ENCODE measurements around the gene TPMT.

Gene TPMT

GRCh38 chr6:18122128-18123093, 32.5 kb downstream of the TPMT start, which contains the start of gene NHLRC1:
TSS of gene NHLRC1 (minus strand) at chr6:18122677. CDS start at chr6:18122606, 71 bp downstream.
- H3K23ac ChIP-seq (ENCODE audit: low read length): no peak within 1 kb of the TSS
- H3K4me2 ChIP-seq (ENCODE audit: low read length): peak within 1 kb of the TSS; percentile 59
- no peak within 1 kb of the TSS for H2AK5ac ChIP-seq (ENCODE audit: low read length)
- peak; percentile 90 for DNase-seq
- no peak within 1 kb of the TSS for H3K18ac ChIP-seq (ENCODE audit: low read length)
- no peak within 1 kb of the TSS for H4K8ac ChIP-seq (ENCODE audit: low read depth, low read length)
- no peak within 1 kb of the TSS for H2BK120ac ChIP-seq (ENCODE audit: low read depth, low read length)
- no peak within 1 kb of the TSS for H4K5ac ChIP-seq (ENCODE audit: low read length)
- H3K36me3 ChIP-seq (ENCODE audit: control insufficient read depth, insufficient read depth, low read length): no peaks in the 10 kb centered on the region
- no peaks in the 10 kb centered on the region for H3K27me3 ChIP-seq (ENCODE audit: insufficient read depth, low read length, poor library complexity)
- WGBS (ENCODE audit: extremely low coverage, insufficient coverage, low lambda C conversion rate): no CpG with 5 or more reads among the region's 82 CpGs
- peaks cover 2% of the 10 kb centered on the region for H3K4me1 ChIP-seq (ENCODE audit: control insufficient read depth, low read depth, low read length)
- H3K4ac ChIP-seq (ENCODE audit: low read depth, low read length): no peak within 1 kb of the TSS
- no peaks in the 10 kb centered on the region for H3K79me2 ChIP-seq (ENCODE audit: control insufficient read depth, insufficient read depth, low read length)
- peak within 1 kb of the TSS; percentile 75 for H3K9ac ChIP-seq (ENCODE audit: low read length)
- H3K27ac ChIP-seq (ENCODE audit: low read depth, low read length): no peak within 1 kb of the TSS
- H2BK5ac ChIP-seq (ENCODE audit: low read length): no peak within 1 kb of the TSS
- no peaks in the 10 kb centered on the region for H3K79me1 ChIP-seq (ENCODE audit: low read length)
- H2BK15ac ChIP-seq (replicated peaks; ENCODE audit: low read depth): no peak within 1 kb of the TSS
- H3K56ac ChIP-seq (ENCODE audit: low read length): peak within 1 kb of the TSS; percentile 92
- peak within 1 kb of the TSS; percentile 29 for H3K4me3 ChIP-seq (ENCODE audit: low read length)

- H4K8ac ChIP-seq (ENCODE audit: low read depth, low read length): no peak overlapping the region
- no peaks in the 10 kb centered on the region for H3K27me3 ChIP-seq (ENCODE audit: insufficient read depth, low read length, poor library complexity)
- DNase-seq: peak; percentile 61
- no peak overlapping the region for H2BK15ac ChIP-seq (replicated peaks; ENCODE audit: low read depth)
- no peak overlapping the region for H4K5ac ChIP-seq (ENCODE audit: low read length)
- no peak overlapping the region for H3K4me3 ChIP-seq (ENCODE audit: low read length)
- H3K79me2 ChIP-seq (ENCODE audit: control insufficient read depth, insufficient read depth, low read length): no peaks in the 10 kb centered on the region
- H3K36me3 ChIP-seq (ENCODE audit: control insufficient read depth, insufficient read depth, low read length): no peaks in the 10 kb centered on the region
- no peak overlapping the region for H3K4ac ChIP-seq (ENCODE audit: low read depth, low read length)
- no peak overlapping the region for H2BK5ac ChIP-seq (ENCODE audit: low read length)
- no CpG with 5 or more reads among the region's 19 CpGs for WGBS (ENCODE audit: extremely low coverage, insufficient coverage, low lambda C conversion rate)
- H3K4me1 ChIP-seq (ENCODE audit: control insufficient read depth, low read depth, low read length): peaks cover 2% of the 10 kb centered on the region
- H3K18ac ChIP-seq (ENCODE audit: low read length): no peak overlapping the region
- H2BK120ac ChIP-seq (ENCODE audit: low read depth, low read length): no peak overlapping the region
- H2AK5ac ChIP-seq (ENCODE audit: low read length): no peak overlapping the region
- H3K4me2 ChIP-seq (ENCODE audit: low read length): no peak overlapping the region
- H3K27ac ChIP-seq (ENCODE audit: low read depth, low read length): no peak overlapping the region
- H3K9ac ChIP-seq (ENCODE audit: low read length): no peak overlapping the region
- no peak overlapping the region for H3K56ac ChIP-seq (ENCODE audit: low read length)
- H3K23ac ChIP-seq (ENCODE audit: low read length): no peak overlapping the region
- no peaks in the 10 kb centered on the region for H3K79me1 ChIP-seq (ENCODE audit: low read length)
Measured at GRCh38 chr6:18121580-18122127, 33.2 kb downstream of the TPMT start.

- Histone ChIP-seq H3K18ac (ENCODE audit: low read length) (no peak overlapping the region), H4K5ac (ENCODE audit: low read length) (no peak overlapping the region), H3K27ac (ENCODE audit: low read depth, low read length) (no peak overlapping the region), H2AK5ac (ENCODE audit: low read length) (no peak overlapping the region), H3K4me1 (ENCODE audit: control insufficient read depth, low read depth, low read length) (peaks cover 2% of the 10 kb centered on the region), H2BK5ac (ENCODE audit: low read length) (no peak overlapping the region), H2BK120ac (ENCODE audit: low read depth, low read length) (no peak overlapping the region), H3K4ac (ENCODE audit: low read depth, low read length) (no peak overlapping the region), H3K4me2 (ENCODE audit: low read length) (no peak overlapping the region), H3K36me3 (ENCODE audit: control insufficient read depth, insufficient read depth, low read length) (no peaks in the 10 kb centered on the region), H3K4me3 (ENCODE audit: low read length) (no peak overlapping the region), H3K9ac (ENCODE audit: low read length) (no peak overlapping the region), H3K27me3 (ENCODE audit: insufficient read depth, low read length, poor library complexity) (no peaks in the 10 kb centered on the region), H4K8ac (ENCODE audit: low read depth, low read length) (no peak overlapping the region), H3K79me1 (ENCODE audit: low read length) (no peaks in the 10 kb centered on the region), H2BK15ac (replicated peaks; ENCODE audit: low read depth) (no peak overlapping the region), H3K79me2 (ENCODE audit: control insufficient read depth, insufficient read depth, low read length) (no peaks in the 10 kb centered on the region), H3K23ac (ENCODE audit: low read length) (no peak overlapping the region), H3K56ac (ENCODE audit: low read length) (no peak overlapping the region)
- no peak for DNase-seq
- WGBS (ENCODE audit: extremely low coverage, insufficient coverage, low lambda C conversion rate): no CpG with 5 or more reads among the region's 5 CpGs
Measured at GRCh38 chr6:18119236-18119635, 35.6 kb downstream of the TPMT start.

GRCh38 chr6:18118330-18118729, 36.5 kb downstream of the TPMT start:
- H3K56ac ChIP-seq (ENCODE audit: low read length): no peak overlapping the region
- H4K5ac ChIP-seq (ENCODE audit: low read length): no peak overlapping the region
- H3K79me1 ChIP-seq (ENCODE audit: low read length): no peaks in the 10 kb centered on the region
- H2BK120ac ChIP-seq (ENCODE audit: low read depth, low read length): no peak overlapping the region
- H3K27me3 ChIP-seq (ENCODE audit: insufficient read depth, low read length, poor library complexity): no peaks in the 10 kb centered on the region
- no CpG with 5 or more reads among the region's 3 CpGs for WGBS (ENCODE audit: extremely low coverage, insufficient coverage, low lambda C conversion rate)
- no peak overlapping the region for H3K4me3 ChIP-seq (ENCODE audit: low read length)
- no peak overlapping the region for H4K8ac ChIP-seq (ENCODE audit: low read depth, low read length)
- no peak overlapping the region for H3K4me2 ChIP-seq (ENCODE audit: low read length)
- no peak overlapping the region for H2BK15ac ChIP-seq (replicated peaks; ENCODE audit: low read depth)
- no peak overlapping the region for H3K18ac ChIP-seq (ENCODE audit: low read length)
- H3K4ac ChIP-seq (ENCODE audit: low read depth, low read length): no peak overlapping the region
- no peak overlapping the region for H2AK5ac ChIP-seq (ENCODE audit: low read length)
- no peak overlapping the region for H3K27ac ChIP-seq (ENCODE audit: low read depth, low read length)
- no peak overlapping the region for H3K23ac ChIP-seq (ENCODE audit: low read length)
- H3K9ac ChIP-seq (ENCODE audit: low read length): no peak overlapping the region
- no peak overlapping the region for H2BK5ac ChIP-seq (ENCODE audit: low read length)
- no peak for DNase-seq
- peaks cover 2% of the 10 kb centered on the region for H3K4me1 ChIP-seq (ENCODE audit: control insufficient read depth, low read depth, low read length)
- H3K79me2 ChIP-seq (ENCODE audit: control insufficient read depth, insufficient read depth, low read length): no peaks in the 10 kb centered on the region
- H3K36me3 ChIP-seq (ENCODE audit: control insufficient read depth, insufficient read depth, low read length): no peaks in the 10 kb centered on the region

GRCh38 chr6:18117136-18117535, 37.7 kb downstream of the TPMT start:
- Histone ChIP-seq H2BK15ac (replicated peaks; ENCODE audit: low read depth) (no peak overlapping the region), H3K79me2 (ENCODE audit: control insufficient read depth, insufficient read depth, low read length) (no peaks in the 10 kb centered on the region), H4K5ac (ENCODE audit: low read length) (no peak overlapping the region), H3K79me1 (ENCODE audit: low read length) (no peaks in the 10 kb centered on the region), H2BK120ac (ENCODE audit: low read depth, low read length) (no peak overlapping the region), H3K27ac (ENCODE audit: low read depth, low read length) (no peak overlapping the region), H3K23ac (ENCODE audit: low read length) (no peak overlapping the region), H2BK5ac (ENCODE audit: low read length) (no peak overlapping the region), H4K8ac (ENCODE audit: low read depth, low read length) (no peak overlapping the region), H3K27me3 (ENCODE audit: insufficient read depth, low read length, poor library complexity) (no peaks in the 10 kb centered on the region), H3K36me3 (ENCODE audit: control insufficient read depth, insufficient read depth, low read length) (no peaks in the 10 kb centered on the region), H3K18ac (ENCODE audit: low read length) (no peak overlapping the region), H3K9ac (ENCODE audit: low read length) (no peak overlapping the region), H3K4me2 (ENCODE audit: low read length) (no peak overlapping the region), H3K56ac (ENCODE audit: low read length) (no peak overlapping the region), H3K4me1 (ENCODE audit: control insufficient read depth, low read depth, low read length) (no peaks in the 10 kb centered on the region), H3K4ac (ENCODE audit: low read depth, low read length) (no peak overlapping the region), H3K4me3 (ENCODE audit: low read length) (no peak overlapping the region), H2AK5ac (ENCODE audit: low read length) (no peak overlapping the region)
- no CpG with 5 or more reads among the region's 5 CpGs for WGBS (ENCODE audit: extremely low coverage, insufficient coverage, low lambda C conversion rate)
- DNase-seq: no peak
